Memory B cell (primary cell): ENCODE results near the gene EFCAB14.
"Not testable (repeated sequence)": the region's sequence is repeated elsewhere in the genome, so short reads cannot be mapped to it uniquely, and the experiment has no call there.

Experiments used
- ATAC-seq: fragments of 150-1000 bp; cut with Tn5 transposase; 2 replicates; pipeline ENCODE4 v1.10.0; 2021; ENCODE audit warnings: low read depth, mild to moderate bottlenecking, moderate library complexity
- DNase-seq, 2 donors: peaks; one replicate each; pipeline ENCODE4 v3.0.0; 2022; ENCODE audit warnings: low spot score in 2 of 2
- H3K27ac Mint-ChIP-seq: one replicate; pipeline ENCODE4 v1.8.0; 2022; ENCODE audit warnings: mild to moderate bottlenecking, moderate library complexity, mixed read lengths
- H3K27me3 Mint-ChIP-seq: one replicate; pipeline ENCODE4 v1.8.0; 2022; ENCODE audit warnings: mixed read lengths
- H3K36me3 Mint-ChIP-seq: one replicate; pipeline ENCODE4 v1.8.0; 2022; ENCODE audit warnings: mild to moderate bottlenecking, mixed read lengths
- H3K4me1 Mint-ChIP-seq: one replicate; pipeline ENCODE4 v1.8.0; 2022; ENCODE audit warnings: mixed read lengths
- H3K4me3 Mint-ChIP-seq: one replicate; pipeline ENCODE4 v1.8.0; 2022; ENCODE audit warnings: mild to moderate bottlenecking, moderate library complexity, mixed read lengths
- H3K9me3 Mint-ChIP-seq: one replicate; pipeline ENCODE4 v1.8.0; 2022; ENCODE audit warnings: mixed read lengths

Gene EFCAB14, protein sequence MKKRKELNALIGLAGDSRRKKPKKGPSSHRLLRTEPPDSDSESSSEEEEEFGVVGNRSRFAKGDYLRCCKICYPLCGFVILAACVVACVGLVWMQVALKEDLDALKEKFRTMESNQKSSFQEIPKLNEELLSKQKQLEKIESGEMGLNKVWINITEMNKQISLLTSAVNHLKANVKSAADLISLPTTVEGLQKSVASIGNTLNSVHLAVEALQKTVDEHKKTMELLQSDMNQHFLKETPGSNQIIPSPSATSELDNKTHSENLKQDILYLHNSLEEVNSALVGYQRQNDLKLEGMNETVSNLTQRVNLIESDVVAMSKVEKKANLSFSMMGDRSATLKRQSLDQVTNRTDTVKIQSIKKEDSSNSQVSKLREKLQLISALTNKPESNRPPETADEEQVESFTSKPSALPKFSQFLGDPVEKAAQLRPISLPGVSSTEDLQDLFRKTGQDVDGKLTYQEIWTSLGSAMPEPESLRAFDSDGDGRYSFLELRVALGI

DNA sequence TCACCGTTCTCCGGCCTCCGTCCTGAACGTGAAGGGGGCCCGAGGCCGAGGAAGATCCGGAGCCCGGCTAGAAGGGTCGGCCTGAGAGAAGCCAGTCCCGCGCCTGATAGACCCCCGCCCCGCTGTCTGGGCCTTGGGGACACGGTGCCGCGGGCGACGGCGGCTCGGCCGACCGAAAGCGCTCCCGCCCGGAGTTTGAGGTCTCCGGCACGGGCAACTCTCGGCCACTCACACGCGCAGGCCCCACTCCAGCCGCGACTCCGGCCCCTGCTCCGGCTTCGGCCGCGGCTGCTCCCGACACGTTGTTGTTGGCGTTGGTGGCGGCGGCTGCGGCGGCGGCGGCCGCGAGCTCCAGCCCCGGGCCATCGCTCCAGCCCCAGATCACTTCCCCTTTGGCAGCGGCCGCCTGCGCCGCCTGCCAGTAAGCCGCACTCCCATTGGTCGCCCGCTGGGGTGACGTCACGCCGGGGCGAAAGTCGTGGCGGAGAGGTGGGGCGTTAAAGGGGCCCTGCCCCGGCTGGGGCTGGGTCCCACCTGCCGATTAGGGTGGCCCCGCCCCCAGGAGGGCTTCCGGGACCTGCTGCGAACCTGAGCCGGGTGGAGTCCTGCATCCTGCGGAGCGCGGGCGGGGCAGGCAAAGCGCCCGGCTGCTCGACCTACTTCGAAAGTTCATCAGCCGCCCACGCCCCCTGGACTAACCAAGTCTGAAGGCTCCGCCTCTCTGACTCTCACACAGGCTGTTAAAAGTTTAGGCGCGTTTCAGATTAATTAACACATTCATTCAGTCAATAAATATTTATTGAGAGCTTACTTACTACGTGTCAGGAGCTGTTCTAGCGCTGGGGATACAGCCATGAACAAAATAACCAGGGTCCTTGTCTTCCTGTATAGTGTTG lies at the start of gene EFCAB14:
Gene EFCAB14 (minus strand): TSS at position 388 of the 896 bp plus-strand sequence. CDS start 1,027 bp downstream, outside the sequence.
- DNase-seq (peak; percentile 99 to 100), ATAC-seq (peak; percentile 96)
- Mint-ChIP-seq H3K4me3 (peak within 1 kb of the TSS; percentile 92), H3K9me3 (no peaks in the 10 kb centered on the region), H3K27ac (peak within 1 kb of the TSS; percentile 87), H3K4me1 (peaks cover 32% of the 10 kb centered on the region), H3K36me3 (peaks cover 9% of the 10 kb centered on the region), H3K27me3 (no peaks in the 10 kb centered on the region)

GRCh38 chr1:46768445-46768844 lies 49.5 kb upstream of the EFCAB14 start:
- peaks cover 12% of the 10 kb centered on the region for H3K27me3 Mint-ChIP-seq

DNA sequence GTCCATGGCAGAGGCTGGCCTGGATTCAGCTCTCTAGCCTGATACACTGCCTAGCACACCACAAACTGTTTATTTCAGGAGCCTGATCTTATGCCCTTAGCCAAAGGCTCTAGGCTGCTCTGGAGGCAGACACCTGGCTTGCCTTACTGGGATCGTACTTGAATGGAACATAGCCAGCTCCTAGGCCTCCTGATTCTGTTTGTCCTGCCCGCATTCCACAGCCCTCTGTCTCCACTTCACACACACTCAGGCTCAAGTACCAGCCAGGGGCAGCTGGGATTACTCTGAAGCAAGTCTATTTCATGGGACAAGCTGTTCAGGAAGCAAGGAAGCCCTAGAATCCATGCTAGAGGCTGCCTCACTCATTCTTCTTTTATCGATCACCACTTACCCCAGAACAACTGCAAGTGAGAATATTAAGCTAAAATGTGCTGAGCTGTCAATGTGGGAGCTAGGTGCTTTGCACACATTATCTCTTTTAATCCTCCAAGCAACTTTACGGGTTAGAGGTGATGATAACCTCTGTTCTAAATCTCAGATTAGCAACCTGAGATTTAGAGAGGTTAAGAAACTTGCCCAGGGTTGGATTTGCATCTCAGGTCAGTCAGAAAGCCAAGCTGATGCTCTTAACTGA lies 48.9 kb upstream of the EFCAB14 start:
- Mint-ChIP-seq H3K4me1 (no peaks in the 10 kb centered on the region), H3K9me3 (peaks cover 19% of the 10 kb centered on the region), H3K36me3 (peaks cover 4% of the 10 kb centered on the region), H3K4me3 (no peak overlapping the region), H3K27ac (no peak overlapping the region), H3K27me3 (peaks cover 12% of the 10 kb centered on the region)
- ATAC-seq, result no peak
- DNase-seq, result no peak

More at GRCh38 chr1:46768445-46768844, 49.5 kb upstream of the EFCAB14 start:
- no peaks in the 10 kb centered on the region for H3K4me1 Mint-ChIP-seq
- H3K9me3 Mint-ChIP-seq, result peaks cover 19% of the 10 kb centered on the region
- H3K36me3 Mint-ChIP-seq, result peaks cover 4% of the 10 kb centered on the region
- ATAC-seq (no peak), DNase-seq (no peak)
- H3K4me3 Mint-ChIP-seq, result no peak overlapping the region
- no peak overlapping the region for H3K27ac Mint-ChIP-seq

GRCh38 chr1:46764402-46764801 lies 45.5 kb upstream of the EFCAB14 start:
- Mint-ChIP-seq H3K36me3 (no peaks in the 10 kb centered on the region), H3K9me3 (peaks cover 3% of the 10 kb centered on the region), H3K27me3 (peaks cover 24% of the 10 kb centered on the region), H3K4me1 (no peaks in the 10 kb centered on the region), H3K4me3 (no peak overlapping the region), H3K27ac (no peak overlapping the region)
- no peak for DNase-seq
- ATAC-seq, result no peak

GRCh38 chr1:46761740-46762139 lies 42.8 kb upstream of the EFCAB14 start:
- Mint-ChIP-seq H3K4me1 (no peaks in the 10 kb centered on the region), H3K4me3 (no peak overlapping the region), H3K27me3 (peaks cover 18% of the 10 kb centered on the region), H3K27ac (no peak overlapping the region), H3K9me3 (peaks cover 1% of the 10 kb centered on the region), H3K36me3 (no peaks in the 10 kb centered on the region)
- no peak for ATAC-seq
- DNase-seq, result no peak

- ATAC-seq, result no peak
- H3K36me3 Mint-ChIP-seq, result no peaks in the 10 kb centered on the region
- H3K4me3 Mint-ChIP-seq, result no peak overlapping the region
- peaks cover 22% of the 10 kb centered on the region for H3K27me3 Mint-ChIP-seq
- DNase-seq, result no peak
- no peaks in the 10 kb centered on the region for H3K4me1 Mint-ChIP-seq
- no peak overlapping the region for H3K27ac Mint-ChIP-seq
- H3K9me3 Mint-ChIP-seq, result peaks cover 1% of the 10 kb centered on the region
Measured at GRCh38 chr1:46760558-46761166, 41.7 kb upstream of the EFCAB14 start.

- H3K9me3 Mint-ChIP-seq, result peaks cover 1% of the 10 kb centered on the region
- H3K27ac Mint-ChIP-seq, result no peak overlapping the region
- ATAC-seq, result no peak
- no peaks in the 10 kb centered on the region for H3K36me3 Mint-ChIP-seq
- H3K27me3 Mint-ChIP-seq, result peaks cover 22% of the 10 kb centered on the region
- H3K4me1 Mint-ChIP-seq, result no peaks in the 10 kb centered on the region
- H3K4me3 Mint-ChIP-seq, result no peak overlapping the region
- DNase-seq, result no peak
Measured at GRCh38 chr1:46757956-46758528, 39.1 kb upstream of the EFCAB14 start.

- no peak for DNase-seq
- H3K9me3 Mint-ChIP-seq, result no peaks in the 10 kb centered on the region
- no peak for ATAC-seq
- no peak overlapping the region for H3K27ac Mint-ChIP-seq
- no peak overlapping the region for H3K4me3 Mint-ChIP-seq
- no peaks in the 10 kb centered on the region for H3K4me1 Mint-ChIP-seq
- H3K27me3 Mint-ChIP-seq, result peaks cover 23% of the 10 kb centered on the region
- no peaks in the 10 kb centered on the region for H3K36me3 Mint-ChIP-seq
Measured at GRCh38 chr1:46757247-46757955, 38.5 kb upstream of the EFCAB14 start.

DNA sequence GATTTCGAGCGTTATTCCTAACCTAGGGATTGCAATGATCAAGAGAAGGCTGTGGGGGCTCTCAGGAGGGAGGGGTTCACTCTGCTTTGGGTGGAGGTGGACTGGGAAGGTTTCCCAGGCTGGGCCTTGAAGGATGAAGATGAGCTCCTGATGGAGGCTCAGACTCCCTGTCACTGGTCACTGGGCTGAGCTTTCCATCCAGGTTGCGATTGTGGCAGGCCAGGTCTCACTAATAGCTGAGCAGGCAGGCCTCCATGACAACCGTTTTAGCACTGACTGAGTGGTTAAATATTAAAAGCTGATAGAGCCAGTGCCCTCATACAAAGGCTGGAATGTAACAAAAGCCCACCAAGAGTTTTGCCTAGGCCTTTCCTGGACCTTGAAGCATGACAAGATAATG lies 36.2 kb upstream of the EFCAB14 start:
- H3K4me1 Mint-ChIP-seq, result no peaks in the 10 kb centered on the region
- DNase-seq, result no peak
- H3K9me3 Mint-ChIP-seq, result no peaks in the 10 kb centered on the region
- H3K27ac Mint-ChIP-seq, result no peak overlapping the region
- no peaks in the 10 kb centered on the region for H3K36me3 Mint-ChIP-seq
- peaks cover 10% of the 10 kb centered on the region for H3K27me3 Mint-ChIP-seq
- no peak for ATAC-seq
- H3K4me3 Mint-ChIP-seq, result no peak overlapping the region

DNA sequence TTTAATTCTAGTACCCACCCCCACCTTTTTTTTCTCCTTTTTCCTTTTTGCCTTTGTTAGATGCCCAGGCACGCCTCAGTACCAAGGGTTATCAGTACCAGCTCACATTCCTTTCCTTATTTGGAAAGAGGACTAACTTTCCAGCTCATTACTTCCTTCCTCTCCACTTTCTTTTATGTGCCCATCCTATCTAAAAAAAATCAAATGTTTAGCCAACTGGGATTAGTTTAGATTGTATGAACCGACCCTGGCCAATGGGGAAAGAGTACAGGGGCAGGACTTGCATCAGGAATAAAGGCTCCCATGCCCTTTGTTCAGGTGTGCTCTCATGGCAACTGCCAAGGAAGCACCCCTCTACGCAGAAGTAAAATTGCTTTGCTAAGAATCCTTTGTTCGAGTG lies 35.8 kb upstream of the EFCAB14 start:
- H3K27ac Mint-ChIP-seq, H3K4me3 Mint-ChIP-seq, H3K9me3 Mint-ChIP-seq, H3K36me3 Mint-ChIP-seq, H3K27me3 Mint-ChIP-seq, DNase-seq, ATAC-seq, H3K4me1 Mint-ChIP-seq: not testable (repeated sequence)

GRCh38 chr1:46753985-46754384 lies 35.1 kb upstream of the EFCAB14 start:
- ATAC-seq, result no peak
- H3K9me3 Mint-ChIP-seq, result no peaks in the 10 kb centered on the region
- no peak overlapping the region for H3K27ac Mint-ChIP-seq
- H3K27me3 Mint-ChIP-seq, result peaks cover 12% of the 10 kb centered on the region
- DNase-seq, result no peak
- no peaks in the 10 kb centered on the region for H3K4me1 Mint-ChIP-seq
- H3K36me3 Mint-ChIP-seq, result no peaks in the 10 kb centered on the region
- no peak overlapping the region for H3K4me3 Mint-ChIP-seq

DNA sequence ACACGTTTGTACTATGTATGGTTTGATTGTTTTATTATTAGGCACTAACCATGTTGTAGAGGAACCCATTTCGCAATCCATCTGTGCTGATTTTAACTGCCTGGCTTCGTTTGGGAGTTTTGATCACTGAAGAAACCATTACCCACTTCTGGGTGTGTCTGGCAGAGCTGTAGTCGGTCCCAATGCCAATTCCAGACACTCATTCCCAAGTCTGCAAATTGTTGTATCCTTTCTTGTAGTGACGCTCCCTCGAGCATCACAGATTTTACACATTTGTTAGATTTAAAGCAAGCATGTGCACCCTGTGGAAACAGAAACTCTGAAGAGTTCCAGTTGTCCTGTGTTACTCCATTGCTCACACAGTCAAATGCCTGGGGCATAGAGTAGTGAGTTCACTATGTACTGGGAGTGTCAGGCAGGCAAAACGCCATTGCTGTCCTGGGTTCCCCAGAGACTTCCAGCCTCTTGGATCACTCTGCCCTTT lies 31.0 kb upstream of the EFCAB14 start:
- no peak overlapping the region for H3K4me3 Mint-ChIP-seq
- no peaks in the 10 kb centered on the region for H3K4me1 Mint-ChIP-seq
- ATAC-seq (no peak), DNase-seq (no peak)
- H3K27ac Mint-ChIP-seq, result no peak overlapping the region
- no peaks in the 10 kb centered on the region for H3K9me3 Mint-ChIP-seq
- peaks cover 12% of the 10 kb centered on the region for H3K27me3 Mint-ChIP-seq
- H3K36me3 Mint-ChIP-seq, result no peaks in the 10 kb centered on the region

DNA sequence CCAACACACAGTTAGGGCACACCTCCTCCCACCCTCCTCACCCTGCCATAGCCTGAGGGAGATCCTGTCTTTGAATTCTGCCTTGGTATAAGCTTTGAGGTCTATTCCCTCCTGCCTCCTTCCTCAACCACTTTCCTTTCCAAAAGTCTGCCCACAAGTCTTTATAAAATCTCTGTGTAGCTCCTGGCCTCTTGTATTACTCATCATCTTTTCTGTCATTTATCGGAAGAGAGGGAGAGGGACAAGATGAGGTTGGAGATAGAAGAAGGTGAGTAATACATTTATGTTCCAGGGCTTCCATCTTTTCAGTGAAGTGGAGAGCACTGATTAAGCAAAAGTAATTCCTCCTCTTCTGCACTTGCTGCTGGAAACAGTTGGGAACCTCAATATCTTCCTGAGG lies 30.5 kb upstream of the EFCAB14 start:
- Mint-ChIP-seq H3K9me3 (no peaks in the 10 kb centered on the region), H3K27ac (no peak overlapping the region), H3K4me1 (no peaks in the 10 kb centered on the region), H3K36me3 (no peaks in the 10 kb centered on the region), H3K4me3 (no peak overlapping the region), H3K27me3 (peaks cover 14% of the 10 kb centered on the region)
- ATAC-seq (no peak), DNase-seq (no peak)
